GM23248 (cell line): ENCODE results near the gene GALNT12.

ENCODE experiments used
- EZH2 ChIP-seq: fragments of 200-600 bp; sonication (generic); IDR thresholded peaks from 2 replicates; pipeline ENCODE4 v1.6.1; 2018; ENCODE audit warnings: antibody characterized with exemption, mild to moderate bottlenecking; ENCODE audit not compliant: insufficient read depth, poor library complexity, severe bottlenecking
- EZH2phosphoT487 ChIP-seq: fragments of 200-600 bp; sonication (generic); IDR thresholded peaks from 2 replicates; pipeline ENCODE4 v1.6.1; 2018; ENCODE audit warnings: antibody characterized with exemption, moderate library complexity, mild to moderate bottlenecking, low read depth; ENCODE audit not compliant: insufficient read depth

DNA sequence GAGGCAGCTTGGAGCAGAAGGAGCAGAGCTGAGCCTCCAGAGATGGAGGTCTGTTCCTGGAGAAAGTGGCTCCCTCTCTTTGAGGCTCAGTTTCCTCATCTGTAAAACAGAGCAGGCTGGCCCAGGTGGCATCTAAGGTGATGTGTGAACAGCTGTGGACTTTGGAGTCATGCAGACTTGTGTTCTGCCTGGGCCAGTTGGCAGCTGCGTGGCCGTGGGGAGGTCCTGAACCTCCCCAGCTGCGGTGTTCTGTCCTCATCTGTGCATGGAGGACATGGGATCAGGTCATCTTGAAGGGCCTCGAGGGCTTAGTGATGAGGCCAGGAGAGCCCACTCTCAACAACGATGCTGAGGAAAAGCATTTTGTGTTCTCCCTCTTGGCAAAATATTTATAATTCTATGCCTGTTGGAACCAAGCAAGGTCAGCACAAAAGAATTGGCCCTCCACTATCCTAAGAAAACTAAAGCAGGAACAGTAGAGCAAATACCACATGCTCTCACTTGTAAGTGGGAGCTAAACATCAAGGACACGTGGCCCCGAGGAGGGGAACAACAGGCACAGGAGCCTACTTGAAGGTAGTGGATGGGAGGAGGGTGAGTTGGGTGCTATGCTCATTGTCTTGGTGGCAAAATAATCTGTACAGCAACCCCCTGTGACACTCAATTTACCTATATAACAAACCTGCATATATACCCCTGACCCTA is 73.0 kb downstream of the GALNT12 start:
- TF ChIP-seq EZH2phosphoT487 = no peak
- no peak for TF ChIP-seq EZH2
